Measurements from ENCODE around the gene KRTAP4-3.
"Not testable (repeated sequence)": the region's sequence is repeated elsewhere in the genome, so short reads cannot be mapped to it uniquely, and the experiment has no call there.

Gene KRTAP4-3

DNA sequence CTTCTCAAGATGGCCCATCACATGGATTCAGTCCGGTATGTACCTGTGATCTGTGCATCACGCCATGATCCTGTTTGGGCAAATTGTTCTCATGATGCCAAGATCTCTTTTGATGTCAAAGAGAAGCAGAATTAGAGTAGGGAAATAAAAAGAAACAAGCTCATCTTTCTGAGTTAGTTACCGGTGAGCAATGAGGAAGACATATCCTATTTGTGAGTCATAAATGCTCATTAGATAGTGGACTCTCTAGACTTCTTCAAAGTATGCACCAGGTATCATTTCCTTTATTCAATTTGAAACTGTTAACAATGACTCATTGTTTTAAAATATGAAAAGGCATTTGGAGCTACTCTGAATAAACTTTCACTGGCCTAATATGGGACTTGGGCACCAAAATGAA, 36.0 kb downstream of the KRTAP4-3 start:
- Histone ChIP-seq H3K4me1 (ENCODE audit: control insufficient read depth, insufficient read depth, low read length) (no peaks in the 10 kb centered on the region), H3K4me3 (ENCODE audit: low read length) (no peak overlapping the region), H3K9me3 (ENCODE audit: control insufficient read depth, low read length) (no peaks in the 10 kb centered on the region), H3K27me3 (replicated peaks; ENCODE audit: control insufficient read depth, insufficient read depth, low read length) (no peaks in the 10 kb centered on the region), H3K36me3 (ENCODE audit: control insufficient read depth, insufficient read depth, low read length, severe bottlenecking) (no peaks in the 10 kb centered on the region), H3K9ac (ENCODE audit: low read length) (no peak overlapping the region)
- DNase-seq (ENCODE audit: low read depth): no peak

GRCh38 chr17:41127371-41127770, 40.6 kb downstream of the KRTAP4-3 start:
- Histone ChIP-seq H3K9me3 (ENCODE audit: control insufficient read depth, low read length) (no peaks in the 10 kb centered on the region), H3K27me3 (replicated peaks; ENCODE audit: control insufficient read depth, insufficient read depth, low read length) (no peaks in the 10 kb centered on the region), H3K9ac (ENCODE audit: low read length) (no peak overlapping the region), H3K4me1 (ENCODE audit: control insufficient read depth, insufficient read depth, low read length) (peaks cover 2% of the 10 kb centered on the region), H3K4me3 (ENCODE audit: low read length) (no peak overlapping the region), H3K36me3 (ENCODE audit: control insufficient read depth, insufficient read depth, low read length, severe bottlenecking) (no peaks in the 10 kb centered on the region)
- no peak for DNase-seq (ENCODE audit: low read depth)

DNA sequence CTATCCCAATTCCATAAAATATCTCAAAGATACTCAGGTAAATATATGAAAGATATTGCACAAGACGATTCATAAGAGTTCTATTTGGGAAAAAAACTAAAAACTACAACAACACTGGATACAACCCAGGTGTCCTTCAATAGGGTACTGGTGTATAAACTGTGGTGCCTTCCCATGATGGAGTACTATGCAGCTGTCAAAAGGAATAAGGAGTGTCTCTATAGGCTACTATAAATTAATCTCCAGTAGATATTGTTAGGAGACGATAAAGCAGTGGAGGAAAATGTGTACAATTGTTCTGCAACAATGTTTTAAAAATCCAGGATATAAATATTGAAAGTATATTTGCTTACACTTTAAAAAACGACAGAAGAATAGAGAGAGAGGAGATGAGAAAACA, 41.6 kb downstream of the KRTAP4-3 start:
- DNase-seq (ENCODE audit: low read depth): no peak
- no peaks in the 10 kb centered on the region for H3K27me3 ChIP-seq (replicated peaks; ENCODE audit: control insufficient read depth, insufficient read depth, low read length)
- H3K4me1 ChIP-seq (ENCODE audit: control insufficient read depth, insufficient read depth, low read length): peaks cover 2% of the 10 kb centered on the region
- H3K9ac ChIP-seq (ENCODE audit: low read length): no peak overlapping the region
- H3K4me3 ChIP-seq (ENCODE audit: low read length): no peak overlapping the region
- H3K36me3 ChIP-seq (ENCODE audit: control insufficient read depth, insufficient read depth, low read length, severe bottlenecking): no peaks in the 10 kb centered on the region
- H3K9me3 ChIP-seq (ENCODE audit: control insufficient read depth, low read length): no peaks in the 10 kb centered on the region

DNA sequence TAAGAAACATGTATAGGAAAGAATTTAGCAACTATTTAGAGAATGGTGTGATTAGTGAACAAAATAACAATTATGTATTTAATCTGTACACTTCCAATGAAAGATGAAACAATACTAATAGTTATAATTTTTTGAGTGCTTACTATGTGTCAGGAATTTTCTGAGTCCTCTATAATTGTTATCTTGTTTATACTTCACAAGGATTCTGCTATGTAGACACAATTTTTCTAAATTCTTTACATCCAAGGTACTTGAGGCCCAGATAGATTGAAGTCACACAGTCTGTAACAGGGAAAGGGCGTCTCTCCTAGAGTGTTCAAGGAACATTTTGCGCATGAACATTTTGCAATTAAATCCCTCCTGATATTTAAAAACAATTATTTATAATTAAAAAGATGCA, 43.0 kb downstream of the KRTAP4-3 start:
- H3K9ac ChIP-seq (ENCODE audit: low read length): no peak overlapping the region
- no peak overlapping the region for H3K4me3 ChIP-seq (ENCODE audit: low read length)
- no peaks in the 10 kb centered on the region for H3K36me3 ChIP-seq (ENCODE audit: control insufficient read depth, insufficient read depth, low read length, severe bottlenecking)
- H3K9me3 ChIP-seq (ENCODE audit: control insufficient read depth, low read length): no peaks in the 10 kb centered on the region
- DNase-seq (ENCODE audit: low read depth): no peak
- H3K4me1 ChIP-seq (ENCODE audit: control insufficient read depth, insufficient read depth, low read length): peaks cover 2% of the 10 kb centered on the region
- H3K27me3 ChIP-seq (replicated peaks; ENCODE audit: control insufficient read depth, insufficient read depth, low read length): no peaks in the 10 kb centered on the region

GRCh38 chr17:41123991-41124371, 44.0 kb downstream of the KRTAP4-3 start, which contains the start of gene KRTAP4-12:
KRTAP4-12 (minus strand) TSS chr17:41124182; CDS start chr17:41124122, 60 bp downstream.
- not testable (repeated sequence) for H3K36me3 ChIP-seq (ENCODE audit: control insufficient read depth, insufficient read depth, low read length, severe bottlenecking); H3K4me1 ChIP-seq (ENCODE audit: control insufficient read depth, insufficient read depth, low read length); H3K9me3 ChIP-seq (ENCODE audit: control insufficient read depth, low read length); H3K9ac ChIP-seq (ENCODE audit: low read length); DNase-seq (ENCODE audit: low read depth); H3K27me3 ChIP-seq (replicated peaks; ENCODE audit: control insufficient read depth, insufficient read depth, low read length); H3K4me3 ChIP-seq (ENCODE audit: low read length)

GRCh38 chr17:41123292-41123990, 44.6 kb downstream of the KRTAP4-3 start:
- not testable (repeated sequence) for H3K36me3 ChIP-seq (ENCODE audit: control insufficient read depth, insufficient read depth, low read length, severe bottlenecking); DNase-seq (ENCODE audit: low read depth); H3K27me3 ChIP-seq (replicated peaks; ENCODE audit: control insufficient read depth, insufficient read depth, low read length); H3K4me1 ChIP-seq (ENCODE audit: control insufficient read depth, insufficient read depth, low read length); H3K9ac ChIP-seq (ENCODE audit: low read length); H3K4me3 ChIP-seq (ENCODE audit: low read length); H3K9me3 ChIP-seq (ENCODE audit: control insufficient read depth, low read length)

- no peaks in the 10 kb centered on the region for H3K36me3 ChIP-seq (ENCODE audit: control insufficient read depth, insufficient read depth, low read length, severe bottlenecking)
- H3K4me1 ChIP-seq (ENCODE audit: control insufficient read depth, insufficient read depth, low read length): peaks cover 2% of the 10 kb centered on the region
- H3K27me3 ChIP-seq (replicated peaks; ENCODE audit: control insufficient read depth, insufficient read depth, low read length): no peaks in the 10 kb centered on the region
- H3K9ac ChIP-seq (ENCODE audit: low read length): no peak overlapping the region
- H3K4me3 ChIP-seq (ENCODE audit: low read length): no peak overlapping the region
- H3K9me3 ChIP-seq (ENCODE audit: control insufficient read depth, low read length): no peaks in the 10 kb centered on the region
- DNase-seq (ENCODE audit: low read depth): no peak
Observed at GRCh38 chr17:41121742-41122141, 46.3 kb downstream of the KRTAP4-3 start.

DNA sequence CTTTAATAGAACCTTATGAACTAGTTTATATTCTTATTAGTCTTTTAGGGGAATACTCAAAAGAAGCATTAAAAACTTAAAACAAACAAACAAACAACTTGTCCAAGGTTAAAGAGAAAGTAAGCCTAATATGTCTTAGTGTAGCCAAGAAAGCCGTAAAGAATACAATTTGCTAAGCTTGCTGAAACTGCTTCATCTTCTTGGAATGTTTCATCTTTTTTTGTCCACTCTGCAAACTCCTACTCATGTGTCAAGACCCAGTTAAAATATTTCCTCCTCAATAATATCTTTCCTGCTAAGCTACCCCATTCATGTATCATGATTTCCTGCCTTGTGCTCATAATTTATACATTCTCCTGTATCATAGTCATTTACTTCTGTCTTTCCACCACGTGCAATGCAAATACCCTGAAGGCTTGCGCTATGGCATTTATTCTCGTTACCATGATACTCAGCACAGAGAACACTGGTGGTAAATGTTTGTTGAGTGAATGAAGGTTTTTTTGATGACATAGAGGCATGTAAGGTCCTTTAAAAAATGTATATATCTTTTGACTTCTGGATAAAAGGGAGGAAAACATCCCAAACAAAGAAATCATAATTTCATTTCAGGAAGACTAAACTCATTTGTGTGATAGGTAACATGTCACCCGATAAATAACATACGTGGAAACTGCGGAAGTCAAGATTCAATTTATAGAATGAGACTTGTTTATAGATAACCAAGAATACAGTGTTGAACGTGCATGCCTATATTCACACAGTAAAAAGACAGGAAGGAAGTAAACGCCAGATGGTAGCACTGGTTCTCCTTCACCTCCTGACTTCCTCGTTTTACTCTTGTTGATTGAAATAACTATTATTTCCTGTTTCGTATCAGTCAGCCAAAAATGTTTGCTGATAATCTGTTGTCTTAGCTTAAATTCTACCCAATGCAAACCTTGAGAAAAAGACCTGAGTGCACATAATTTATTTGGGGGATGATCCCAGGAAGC, 48.0 kb downstream of the KRTAP4-3 start:
- H3K4me1 ChIP-seq (ENCODE audit: control insufficient read depth, insufficient read depth, low read length); H3K36me3 ChIP-seq (ENCODE audit: control insufficient read depth, insufficient read depth, low read length, severe bottlenecking); H3K9me3 ChIP-seq (ENCODE audit: control insufficient read depth, low read length); H3K4me3 ChIP-seq (ENCODE audit: low read length); H3K27me3 ChIP-seq (replicated peaks; ENCODE audit: control insufficient read depth, insufficient read depth, low read length); H3K9ac ChIP-seq (ENCODE audit: low read length): not testable (repeated sequence)
- peak; percentile 46 for DNase-seq (ENCODE audit: low read depth)

DNA sequence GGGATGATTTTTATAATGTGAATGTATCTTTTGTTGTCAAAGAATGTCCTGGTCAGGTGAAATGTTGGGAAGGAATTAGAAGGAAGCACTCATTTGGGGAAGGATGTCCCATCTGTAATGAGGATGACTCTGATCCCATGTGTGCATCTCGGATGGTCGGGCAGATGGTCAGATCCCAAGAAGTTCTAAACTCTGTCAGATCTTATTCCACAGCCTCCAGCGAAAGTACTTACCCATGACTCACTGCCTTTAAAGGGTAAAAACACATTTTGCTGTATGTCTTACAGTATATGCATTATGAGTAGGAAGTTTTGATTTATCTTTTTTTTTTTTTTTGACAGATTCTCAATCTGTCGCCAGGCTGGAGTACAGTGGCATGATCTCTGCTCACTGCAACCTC, 49.3 kb downstream of the KRTAP4-3 start:
- Histone ChIP-seq H3K36me3 (ENCODE audit: control insufficient read depth, insufficient read depth, low read length, severe bottlenecking) (no peaks in the 10 kb centered on the region), H3K27me3 (replicated peaks; ENCODE audit: control insufficient read depth, insufficient read depth, low read length) (no peaks in the 10 kb centered on the region), H3K9me3 (ENCODE audit: control insufficient read depth, low read length) (no peaks in the 10 kb centered on the region), H3K9ac (ENCODE audit: low read length) (no peak overlapping the region), H3K4me1 (ENCODE audit: control insufficient read depth, insufficient read depth, low read length) (no peaks in the 10 kb centered on the region), H3K4me3 (ENCODE audit: low read length) (no peak overlapping the region)
- DNase-seq (ENCODE audit: low read depth): peak; percentile 47

DNA sequence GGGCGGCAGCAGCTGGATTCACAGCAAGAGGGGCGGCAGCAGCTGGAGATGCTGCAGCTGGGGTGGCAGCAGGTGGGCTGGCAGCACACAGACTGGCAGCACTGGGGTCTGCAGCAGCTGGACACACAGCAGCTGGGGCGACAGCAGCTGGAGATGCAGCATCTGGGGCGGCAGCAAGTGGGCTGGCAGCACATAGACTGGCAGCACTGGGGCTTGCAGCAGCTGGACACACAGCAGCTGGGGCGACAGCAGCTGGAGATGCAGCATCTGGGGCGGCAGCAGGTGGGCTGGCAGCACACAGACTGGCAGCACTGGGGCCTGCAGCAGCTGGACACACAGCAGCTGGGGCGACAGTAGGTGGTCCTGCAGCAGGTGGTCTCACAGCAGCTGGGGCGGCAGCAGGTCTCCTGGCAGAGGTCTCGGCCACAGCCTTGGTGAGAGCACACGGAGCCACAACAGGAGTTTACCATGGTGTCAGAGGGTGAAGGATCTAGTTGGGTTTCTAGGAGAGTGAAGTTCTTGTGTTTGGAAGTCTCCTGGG, 50.1 kb downstream of the KRTAP4-3 start, which contains the start of gene KRTAP4-11:
Gene KRTAP4-11, minus strand, starts transcription at position 528 of the 541 bp plus-strand sequence. Its CDS starts 58 bp downstream, at position 470.
- not testable (repeated sequence) for H3K9ac ChIP-seq (ENCODE audit: low read length); H3K4me1 ChIP-seq (ENCODE audit: control insufficient read depth, insufficient read depth, low read length); H3K9me3 ChIP-seq (ENCODE audit: control insufficient read depth, low read length); H3K36me3 ChIP-seq (ENCODE audit: control insufficient read depth, insufficient read depth, low read length, severe bottlenecking); H3K27me3 ChIP-seq (replicated peaks; ENCODE audit: control insufficient read depth, insufficient read depth, low read length); DNase-seq (ENCODE audit: low read depth); H3K4me3 ChIP-seq (ENCODE audit: low read length)
